Testis (tissue), 2 donors: Measurements from ENCODE around the gene ZBTB12.

Experiments used
- POLR2A ChIP-seq: fragments of 450-650 bp; IDR thresholded peaks from one replicate; pipeline ENCODE4 v1.6.1; 2017; ENCODE audit warnings: antibody characterized with exemption, mild to moderate bottlenecking, moderate library complexity
- TF ChIP-seq, protein P1 (sequence below), 3 experiments: fragments of 450-650 bp in 2 of 3; fragments of 200-600 bp in 1 of 3; sonication (generic) in 1 of 3; IDR thresholded peaks; one replicate each; pipeline ENCODE4 v1.5.1; 2016 to 2019; ENCODE audit warnings: antibody characterized with exemption in 3 of 3, mild to moderate bottlenecking in 2 of 3, moderate library complexity in 1 of 3

DNA sequence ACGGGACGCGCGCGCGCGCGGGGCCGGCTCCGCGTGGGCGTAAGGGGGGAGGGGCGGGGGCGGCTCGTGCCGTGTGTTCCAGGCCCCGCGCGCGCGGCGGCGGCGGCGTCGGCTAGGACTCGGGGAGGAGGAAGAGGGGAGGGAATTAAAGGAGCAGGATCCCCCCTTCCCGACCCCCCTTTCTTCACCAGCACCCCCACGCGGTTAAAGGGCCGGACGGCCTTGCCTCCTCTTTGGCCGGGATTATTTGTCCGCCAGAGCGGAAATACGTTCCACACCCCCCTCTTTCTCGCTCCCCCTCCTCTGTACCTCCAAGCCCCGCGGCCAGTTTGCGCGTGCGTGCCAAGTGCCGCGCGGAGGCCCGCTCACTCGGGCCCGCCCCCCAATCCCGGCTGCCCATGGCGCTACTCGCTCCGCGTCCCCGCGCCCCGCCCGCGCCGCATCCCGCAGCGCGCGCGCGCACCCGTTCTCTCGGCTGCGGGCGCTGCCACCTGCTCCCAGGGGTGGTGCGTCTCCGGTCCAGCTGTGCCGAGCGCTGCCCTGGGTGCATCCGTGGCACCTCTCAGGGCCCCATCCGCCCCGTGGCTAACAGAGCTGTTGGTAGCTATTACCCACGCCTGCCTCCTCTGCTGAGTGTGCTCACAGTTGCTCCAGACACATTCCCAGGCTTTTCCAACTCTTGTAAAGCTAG, at the start of gene ZBTB12:
- TF ChIP-seq, protein P1, sequence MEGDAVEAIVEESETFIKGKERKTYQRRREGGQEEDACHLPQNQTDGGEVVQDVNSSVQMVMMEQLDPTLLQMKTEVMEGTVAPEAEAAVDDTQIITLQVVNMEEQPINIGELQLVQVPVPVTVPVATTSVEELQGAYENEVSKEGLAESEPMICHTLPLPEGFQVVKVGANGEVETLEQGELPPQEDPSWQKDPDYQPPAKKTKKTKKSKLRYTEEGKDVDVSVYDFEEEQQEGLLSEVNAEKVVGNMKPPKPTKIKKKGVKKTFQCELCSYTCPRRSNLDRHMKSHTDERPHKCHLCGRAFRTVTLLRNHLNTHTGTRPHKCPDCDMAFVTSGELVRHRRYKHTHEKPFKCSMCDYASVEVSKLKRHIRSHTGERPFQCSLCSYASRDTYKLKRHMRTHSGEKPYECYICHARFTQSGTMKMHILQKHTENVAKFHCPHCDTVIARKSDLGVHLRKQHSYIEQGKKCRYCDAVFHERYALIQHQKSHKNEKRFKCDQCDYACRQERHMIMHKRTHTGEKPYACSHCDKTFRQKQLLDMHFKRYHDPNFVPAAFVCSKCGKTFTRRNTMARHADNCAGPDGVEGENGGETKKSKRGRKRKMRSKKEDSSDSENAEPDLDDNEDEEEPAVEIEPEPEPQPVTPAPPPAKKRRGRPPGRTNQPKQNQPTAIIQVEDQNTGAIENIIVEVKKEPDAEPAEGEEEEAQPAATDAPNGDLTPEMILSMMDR (IDR thresholded peaks at IDR 0.05) = no peak
- no peak for TF ChIP-seq POLR2A
